Prostate gland (tissue), 2 donors: Measurements from ENCODE around the gene DNAJB13. TPM values are rescaled to one million over a fixed set of nuclear protein-coding genes. Genes with fewer than 3 reads are reported as not detected.

Source experiments
- DNase-seq: peaks from one replicate; pipeline ENCODE4 v3.0.0-alpha.2; 2019; ENCODE audit warnings: low spot score
- H3K27ac ChIP-seq, 2 donors: fragments of 200-600 bp; sonication (generic); 2 replicates each; pipeline ENCODE4 v1.5.1; 2017 to 2019
- H3K27me3 ChIP-seq: fragments of 200-600 bp; sonication (generic); replicated peaks from 2 replicates; pipeline ENCODE4 v1.5.1; 2019; ENCODE audit not compliant: insufficient read depth
- H3K36me3 ChIP-seq, 2 donors: fragments of 200-600 bp; sonication (generic); 1 replicate in 1 of 2; 2 replicates in 1 of 2; pipeline versions ENCODE4 v1.5.1 to v1.8.1; 2017 to 2019
- H3K4me1 ChIP-seq: fragments of 200-600 bp; sonication (generic); replicated peaks from 2 replicates; pipeline ENCODE4 v1.5.1; 2019
- H3K4me3 ChIP-seq, 2 donors: fragments of 200-600 bp; sonication (generic); 2 replicates each; pipeline ENCODE4 v1.5.1; 2017 to 2019
- H3K9me3 ChIP-seq: fragments of 200-600 bp; sonication (generic); 2 replicates; pipeline ENCODE4 v1.5.1; 2017
- CTCF ChIP-seq, 4 experiments: fragments of 200-600 bp in 2 of 4; fragments of 450-650 bp in 2 of 4; sonication (generic) in 2 of 4; IDR thresholded peaks; 1 replicate in 3 of 4; 2 replicates in 1 of 4; pipeline ENCODE4 v1.5.1; 2016 to 2019; ENCODE audit warnings: antibody characterized with exemption in 4 of 4, mild to moderate bottlenecking in 2 of 4, moderate library complexity in 2 of 4
- POLR2A ChIP-seq: fragments of 450-650 bp; IDR thresholded peaks from one replicate; pipeline ENCODE4 v1.6.1; 2016; ENCODE audit warnings: antibody characterized with exemption, mild to moderate bottlenecking
- POLR2AphosphoS5 ChIP-seq: sonication (generic); formaldehyde crosslinking; IDR thresholded peaks from one replicate; pipeline ENCODE4 v1.6.1; 2017; ENCODE audit warnings: antibody characterized with exemption
- whole genome bisulfite sequencing: methylation state at CpG from one replicate; pipeline ENCODE4 v1.1.5; 2018; 5-methylcytosine and 5-hydroxymethylcytosine counted together
- intact Hi-C: fragments of 100-400 bp; cut with DNase I; formaldehyde crosslinking; loops from one replicate; pipeline ENCODE4 v1.14.2; 2022
- total RNA-seq, 2 donors: library from RNA; depleted of rRNA; stranded (reverse); fragments of >200 nt; gene quantifications; one replicate each; pipeline ENCODE4 v1.1.0, GENCODE V29; 2016

DNAJB13 gene
- total RNA-seq, 2 donors from 2014 or later, result 0.59 to 1.9 TPM

- intact Hi-C loops, result loop anchor here (10.0 kb wide), 1 partner anchor 283 kb away; no protein-coding TSS in a partner anchor
- 76% methylated on average over 7 of the region's 7 CpGs for WGBS
- TF ChIP-seq POLR2AphosphoS5, result no peak
- TF ChIP-seq CTCF (IDR thresholded peaks at IDR 0.05), result no peak
- TF ChIP-seq POLR2A, result no peak
- Histone ChIP-seq H3K36me3 (no peaks in the 10 kb centered on the region), H3K27ac (no peak overlapping the region), H3K4me1 (no peaks in the 10 kb centered on the region), H3K9me3 (no peaks in the 10 kb centered on the region), H3K27me3 (no peaks in the 10 kb centered on the region), H3K4me3 (no peak overlapping the region)
- no peak for DNase-seq
These were observed 11.4 kb downstream of the DNAJB13 start for GRCh38 chr11:73962101-73962705.

- no peak overlapping the region for H3K4me3 ChIP-seq
- no peaks in the 10 kb centered on the region for H3K36me3 ChIP-seq
- H3K27ac ChIP-seq, result no peak overlapping the region
- H3K4me1 ChIP-seq, result no peaks in the 10 kb centered on the region
- WGBS, result 77% methylated on average over 8 of the region's 8 CpGs
- TF ChIP-seq CTCF (IDR thresholded peaks at IDR 0.05) (no peak), POLR2A (no peak), POLR2AphosphoS5 (no peak)
- H3K9me3 ChIP-seq, result no peaks in the 10 kb centered on the region
- no peak for DNase-seq
- intact Hi-C loops, result loop anchor here (2.0 to 10.0 kb wide), 2 partner anchors 281 to 485 kb away; no protein-coding TSS in a partner anchor
- no peaks in the 10 kb centered on the region for H3K27me3 ChIP-seq
These were observed 13.0 kb downstream of the DNAJB13 start for GRCh38 chr11:73963861-73964260.

GRCh38 chr11:73965076-73965763 is 14.4 kb downstream of the DNAJB13 start:
- intact Hi-C loops, result loop anchor here (2.0 to 10.0 kb wide), 2 partner anchors 280 to 484 kb away; no protein-coding TSS in a partner anchor
- no peak for TF ChIP-seq POLR2AphosphoS5
- TF ChIP-seq POLR2A, result no peak
- TF ChIP-seq CTCF (IDR thresholded peaks at IDR 0.05), result no peak
- no peak for DNase-seq
- Histone ChIP-seq H3K4me3 (no peak overlapping the region), H3K4me1 (no peaks in the 10 kb centered on the region), H3K27me3 (no peaks in the 10 kb centered on the region), H3K36me3 (no peaks in the 10 kb centered on the region), H3K9me3 (no peaks in the 10 kb centered on the region), H3K27ac (no peak overlapping the region)
- 67% methylated on average over 10 of the region's 10 CpGs for WGBS

- Histone ChIP-seq H3K4me1 (no peaks in the 10 kb centered on the region), H3K27ac (no peak overlapping the region), H3K36me3 (no peaks in the 10 kb centered on the region), H3K4me3 (no peak overlapping the region), H3K9me3 (no peaks in the 10 kb centered on the region), H3K27me3 (no peaks in the 10 kb centered on the region)
- no peak for DNase-seq
- WGBS, result 75% methylated on average over 2 of the region's 2 CpGs
- TF ChIP-seq POLR2A (no peak), POLR2AphosphoS5 (no peak), CTCF (IDR thresholded peaks at IDR 0.05) (no peak)
- intact Hi-C loops, result loop anchor here (2.0 to 10.0 kb wide), 2 partner anchors 279 to 483 kb away; no protein-coding TSS in a partner anchor
These were observed 14.9 kb downstream of the DNAJB13 start for GRCh38 chr11:73965764-73966121.
